Natural killer cell (primary cell): ENCODE measurements around the gene IGFL1. TPM values are rescaled to one million over a fixed set of nuclear protein-coding genes. Genes with fewer than 3 reads are reported as not detected.
"Not testable (repeated sequence)": the region's sequence is repeated elsewhere in the genome, so short reads cannot be mapped to it uniquely, and the experiment has no call there.

Source experiments
- ATAC-seq, 3 donors: fragments of 150-1000 bp in 2 of 3; fragments of 200-7000 bp in 1 of 3; cut with Tn5 transposase; 1 replicate in 1 of 3; 2 replicates in 2 of 3; pipeline ENCODE4 v1.10.0; 2021; ENCODE audit warnings: mild to moderate bottlenecking in 2 of 3, moderate library complexity in 2 of 3
- DNase-seq, 2 donors: peaks; one replicate each; pipeline versions ENCODE4 v3.0.0 to v3.0.0-alpha.2; 2013 to 2021; ENCODE audit warnings: mixed read lengths in 1 of 2
- H3K27ac ChIP-seq: one replicate; pipeline ENCODE4 v1.5.1; 2013; ENCODE audit warnings: mild to moderate bottlenecking, low read length
- H3K27me3 ChIP-seq: one replicate; pipeline ENCODE4 v1.6.1; 2013; ENCODE audit warnings: low read length; ENCODE audit not compliant: control insufficient read depth, insufficient read depth
- H3K36me3 ChIP-seq: one replicate; pipeline ENCODE4 v1.6.1; 2013; ENCODE audit warnings: low read length; ENCODE audit not compliant: control insufficient read depth, insufficient read depth
- H3K4me1 ChIP-seq: one replicate; pipeline ENCODE4 v1.6.1; 2013; ENCODE audit warnings: low read length; ENCODE audit not compliant: control insufficient read depth, insufficient read depth
- H3K4me3 ChIP-seq: one replicate; pipeline ENCODE4 v1.5.1; 2013; ENCODE audit warnings: low read length
- H3K9me3 ChIP-seq: one replicate; pipeline ENCODE4 v1.6.1; 2013; ENCODE audit warnings: low read length; ENCODE audit not compliant: control insufficient read depth, insufficient read depth
- H3K27ac Mint-ChIP-seq, 2 donors: one replicate each; pipeline ENCODE4 v1.8.0; 2022; ENCODE audit warnings: mild to moderate bottlenecking in 2 of 2, mixed read lengths in 2 of 2, moderate library complexity in 1 of 2
- H3K27me3 Mint-ChIP-seq, 2 donors: one replicate each; pipeline ENCODE4 v1.8.0; 2022; ENCODE audit warnings: low read depth in 2 of 2, mixed read lengths in 2 of 2
- H3K36me3 Mint-ChIP-seq: one replicate; pipeline ENCODE4 v1.8.0; 2022; ENCODE audit warnings: mixed read lengths
- H3K4me1 Mint-ChIP-seq, 2 donors: one replicate each; pipeline ENCODE4 v1.8.0; 2022; ENCODE audit warnings: mixed read lengths in 2 of 2
- H3K4me3 Mint-ChIP-seq: one replicate; pipeline ENCODE4 v1.8.0; 2022; ENCODE audit warnings: mild to moderate bottlenecking, moderate library complexity, mixed read lengths
- H3K9me3 Mint-ChIP-seq, 2 donors: one replicate each; pipeline ENCODE4 v1.8.0; 2022; ENCODE audit warnings: mixed read lengths in 2 of 2
- WGBS: methylation state at CpG from one replicate; pipeline ENCODE4 v1.1.7; 2013; ENCODE audit warnings: missing lambda C conversion rate; ENCODE audit not compliant: insufficient coverage; 5-methylcytosine and 5-hydroxymethylcytosine counted together
- intact Hi-C: fragments of 100-400 bp; cut with micrococcal nuclease; formaldehyde crosslinking; loops from one replicate; pipeline ENCODE4 v1.14.2; 2022
- total RNA-seq, 4 donors: library from RNA; stranded (reverse); fragments of 120-200 nt in 1 of 4; gene quantifications; one replicate each; pipeline versions ENCODE4 v1.2.3 to v1.2.4, GENCODE V29; 2013 to 2022
- TF ChIP-seq, protein P1 (sequence below): fragments of 200-600 bp; IDR thresholded peaks from one replicate; pipeline ENCODE4 v1.8.0; 2022; ENCODE audit warnings: antibody characterized with exemption

Gene IGFL1
- total RNA-seq, 3 donors from 2014 or later (not counting 1 experiment from before 2014, with no cell fraction given): not detected

DNA sequence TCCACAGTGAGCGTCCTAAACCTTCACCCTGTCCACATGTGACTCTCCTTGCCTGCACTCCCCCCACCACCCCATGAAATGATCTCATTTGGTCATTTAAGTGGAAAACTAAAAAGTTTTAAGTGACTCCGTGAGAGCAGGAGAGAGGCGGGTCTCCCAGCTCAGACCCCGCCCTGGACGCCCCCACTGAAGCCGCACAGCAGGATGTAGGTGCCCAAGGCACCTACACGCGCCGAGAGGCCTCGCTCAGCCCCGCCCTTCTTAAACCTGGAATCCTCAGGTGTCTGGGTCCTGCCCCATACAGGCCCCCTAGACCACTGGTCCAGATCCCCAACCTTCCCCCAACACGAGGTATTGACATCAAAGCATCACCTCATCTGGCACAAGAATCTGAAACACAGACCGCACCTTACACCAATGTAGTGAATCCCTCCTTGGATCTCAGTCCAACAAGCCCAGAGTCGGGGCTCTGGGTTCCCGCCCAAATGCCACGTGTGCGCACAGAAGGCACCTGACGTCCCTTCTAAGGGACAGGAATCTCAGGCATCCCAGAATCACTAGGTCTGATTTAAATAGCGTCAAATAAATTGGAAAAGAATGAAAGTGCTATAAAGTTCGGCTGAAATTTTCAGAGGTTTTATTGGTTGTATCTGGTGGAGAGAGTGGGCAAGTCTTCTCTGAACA is 3.5 kb downstream of the IGFL1 start:
- no peak for DNase-seq
- Histone ChIP-seq H3K27ac (no peak overlapping the region), H3K9me3 (no peaks in the 10 kb centered on the region), H3K4me3 (no peak overlapping the region), H3K27me3 (peaks cover 14% of the 10 kb centered on the region), H3K4me1 (no peaks in the 10 kb centered on the region), H3K36me3 (no peaks in the 10 kb centered on the region)
- Mint-ChIP-seq H3K4me1 (no peaks in the 10 kb centered on the region), H3K27me3 (peaks cover 37 to 64% of the 10 kb centered on the region in 2 donors), H3K27ac (no peak overlapping the region), H3K36me3 (no peaks in the 10 kb centered on the region), H3K4me3 (no peak overlapping the region), H3K9me3 (no peaks in the 10 kb centered on the region)
- intact Hi-C loops: no loop called here
- WGBS: 90% methylated on average over 20 of the region's 20 CpGs
- TF ChIP-seq, protein P1, sequence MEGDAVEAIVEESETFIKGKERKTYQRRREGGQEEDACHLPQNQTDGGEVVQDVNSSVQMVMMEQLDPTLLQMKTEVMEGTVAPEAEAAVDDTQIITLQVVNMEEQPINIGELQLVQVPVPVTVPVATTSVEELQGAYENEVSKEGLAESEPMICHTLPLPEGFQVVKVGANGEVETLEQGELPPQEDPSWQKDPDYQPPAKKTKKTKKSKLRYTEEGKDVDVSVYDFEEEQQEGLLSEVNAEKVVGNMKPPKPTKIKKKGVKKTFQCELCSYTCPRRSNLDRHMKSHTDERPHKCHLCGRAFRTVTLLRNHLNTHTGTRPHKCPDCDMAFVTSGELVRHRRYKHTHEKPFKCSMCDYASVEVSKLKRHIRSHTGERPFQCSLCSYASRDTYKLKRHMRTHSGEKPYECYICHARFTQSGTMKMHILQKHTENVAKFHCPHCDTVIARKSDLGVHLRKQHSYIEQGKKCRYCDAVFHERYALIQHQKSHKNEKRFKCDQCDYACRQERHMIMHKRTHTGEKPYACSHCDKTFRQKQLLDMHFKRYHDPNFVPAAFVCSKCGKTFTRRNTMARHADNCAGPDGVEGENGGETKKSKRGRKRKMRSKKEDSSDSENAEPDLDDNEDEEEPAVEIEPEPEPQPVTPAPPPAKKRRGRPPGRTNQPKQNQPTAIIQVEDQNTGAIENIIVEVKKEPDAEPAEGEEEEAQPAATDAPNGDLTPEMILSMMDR: no peak
- no peak for ATAC-seq

DNA sequence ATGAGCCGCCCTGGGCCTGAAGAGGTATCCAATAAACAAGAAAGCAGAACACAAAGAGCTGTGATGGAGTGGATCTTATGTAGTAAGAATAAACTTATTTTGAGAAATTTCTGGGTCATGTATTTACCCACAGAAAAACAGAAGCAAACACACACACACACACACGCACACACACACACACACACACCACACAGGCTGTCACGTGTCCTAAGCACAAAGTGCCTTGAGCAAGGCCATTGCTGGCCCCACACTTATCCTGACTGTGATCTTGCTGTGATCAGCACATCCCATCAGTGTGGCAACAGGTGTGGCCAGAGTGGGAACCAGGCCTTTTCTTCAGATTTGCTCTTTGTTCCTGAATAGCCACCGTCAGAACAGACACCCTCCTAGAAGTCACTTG is 4.3 kb downstream of the IGFL1 start:
- H3K4me1 Mint-ChIP-seq, H3K36me3 ChIP-seq, H3K4me3 Mint-ChIP-seq, ATAC-seq, H3K4me1 ChIP-seq, H3K9me3 Mint-ChIP-seq, H3K27ac Mint-ChIP-seq, H3K4me3 ChIP-seq, DNase-seq, H3K9me3 ChIP-seq, intact Hi-C loops, H3K27ac ChIP-seq, H3K27me3 ChIP-seq, H3K36me3 Mint-ChIP-seq: not testable (repeated sequence)
- WGBS: 68% methylated on average over 2 of the region's 4 CpGs
- peaks cover 43 to 64% of the 10 kb centered on the region in 2 donors for H3K27me3 Mint-ChIP-seq

DNA sequence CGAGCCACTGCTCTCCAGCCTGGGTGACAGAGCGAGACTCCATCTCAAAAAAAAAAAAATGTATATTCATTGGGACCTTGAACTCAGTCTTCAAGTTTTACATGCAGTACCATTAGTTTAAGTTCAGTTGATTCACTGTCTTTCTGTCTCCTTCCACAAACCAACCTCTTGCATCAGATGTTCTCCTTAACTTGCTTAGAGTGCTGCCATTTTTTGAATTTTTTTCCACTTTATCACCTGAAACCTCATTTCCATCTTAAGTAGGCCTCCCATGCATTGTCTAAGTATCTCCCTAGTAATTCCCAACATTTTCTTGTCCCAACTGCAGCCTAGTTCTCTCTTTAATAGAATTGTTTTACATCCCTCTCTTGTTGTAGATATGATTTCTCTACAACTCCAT is 8.6 kb downstream of the IGFL1 start:
- H3K9me3 Mint-ChIP-seq, H3K4me3 Mint-ChIP-seq, DNase-seq, H3K4me1 ChIP-seq, H3K36me3 Mint-ChIP-seq, ATAC-seq, H3K36me3 ChIP-seq, intact Hi-C loops, H3K27ac ChIP-seq, H3K9me3 ChIP-seq, H3K4me1 Mint-ChIP-seq, H3K27ac Mint-ChIP-seq, H3K4me3 ChIP-seq: not testable (repeated sequence)
- peaks cover 49 to 78% of the 10 kb centered on the region in 2 donors for H3K27me3 Mint-ChIP-seq
- WGBS: 83% methylated on average over 2 of the region's 2 CpGs
- peaks cover 12% of the 10 kb centered on the region for H3K27me3 ChIP-seq

DNA sequence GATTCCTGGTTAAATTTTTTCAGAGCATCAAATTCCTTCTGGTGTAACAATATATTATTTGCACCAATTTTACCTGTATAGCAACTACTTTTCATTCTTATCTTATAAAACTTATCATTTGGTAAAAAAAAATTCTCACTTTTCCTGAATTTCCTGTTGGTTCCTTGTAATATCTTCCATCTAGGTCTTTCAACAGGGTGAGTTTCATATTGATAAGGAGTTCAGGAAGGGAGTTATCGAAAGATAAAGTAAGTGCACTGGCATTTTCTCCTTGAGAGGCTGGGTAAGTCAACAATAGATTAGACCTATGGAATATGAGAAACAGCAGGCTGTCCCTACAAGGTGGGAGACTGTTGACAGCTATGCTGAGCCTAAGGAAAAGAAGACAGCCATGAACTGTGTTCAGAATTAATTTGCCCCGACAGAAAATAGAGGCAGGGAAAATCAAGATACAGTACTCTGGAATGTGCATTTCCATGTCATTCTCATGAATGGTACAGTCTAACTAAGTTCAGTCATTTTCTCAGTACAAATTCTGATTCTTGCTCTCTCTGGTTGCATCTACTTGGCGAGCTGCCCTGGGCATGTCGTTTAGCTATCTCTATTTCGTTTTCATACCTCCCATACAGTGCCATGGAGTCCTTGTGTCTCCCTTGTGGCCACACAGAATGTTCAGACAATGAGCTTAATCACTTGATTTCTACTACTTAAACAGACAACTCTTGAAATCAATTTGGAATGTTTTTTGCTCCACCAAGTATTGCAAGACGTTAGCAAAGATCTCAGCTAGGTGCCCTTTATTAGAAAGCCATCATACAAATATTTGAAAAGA is 9.9 kb downstream of the IGFL1 start:
- H3K27me3 Mint-ChIP-seq: peaks cover 48 to 84% of the 10 kb centered on the region in 2 donors
- no peaks in the 10 kb centered on the region for H3K4me1 ChIP-seq
- intact Hi-C loops: no loop called here
- peaks cover 16% of the 10 kb centered on the region for H3K27me3 ChIP-seq
- DNase-seq (no peak), ATAC-seq (no peak)
- WGBS: 71% methylated on average over 6 of the region's 6 CpGs
- H3K9me3 ChIP-seq: no peaks in the 10 kb centered on the region
- no peaks in the 10 kb centered on the region for H3K36me3 Mint-ChIP-seq
- H3K4me1 Mint-ChIP-seq: no peaks in the 10 kb centered on the region
- TF ChIP-seq, protein P1: no peak
- H3K9me3 Mint-ChIP-seq: no peaks in the 10 kb centered on the region
- H3K27ac Mint-ChIP-seq: no peak overlapping the region
- H3K36me3 ChIP-seq: no peaks in the 10 kb centered on the region
- no peak overlapping the region for H3K4me3 Mint-ChIP-seq
- H3K27ac ChIP-seq: no peak overlapping the region
- H3K4me3 ChIP-seq: no peak overlapping the region
